GM19463 (cell line): ENCODE results near the gene DACT2.

ENCODE experiments used
- ATAC-seq: cut with Tn5 transposase; IDR thresholded peaks from one replicate; pipeline ENCODE4 v1.9.1; 2021; ENCODE audit warnings: mild to moderate bottlenecking, moderate library complexity; ENCODE audit not compliant: unreplicated experiment

DACT2 gene

GRCh38 chr6:168353041-168353440, 33.5 kb upstream of the DACT2 start:
- ATAC-seq, result no peak

GRCh38 chr6:168352096-168352495, 32.5 kb upstream of the DACT2 start:
- no peak for ATAC-seq

GRCh38 chr6:168349718-168350210, 30.2 kb upstream of the DACT2 start:
- ATAC-seq, result no peak

DNA sequence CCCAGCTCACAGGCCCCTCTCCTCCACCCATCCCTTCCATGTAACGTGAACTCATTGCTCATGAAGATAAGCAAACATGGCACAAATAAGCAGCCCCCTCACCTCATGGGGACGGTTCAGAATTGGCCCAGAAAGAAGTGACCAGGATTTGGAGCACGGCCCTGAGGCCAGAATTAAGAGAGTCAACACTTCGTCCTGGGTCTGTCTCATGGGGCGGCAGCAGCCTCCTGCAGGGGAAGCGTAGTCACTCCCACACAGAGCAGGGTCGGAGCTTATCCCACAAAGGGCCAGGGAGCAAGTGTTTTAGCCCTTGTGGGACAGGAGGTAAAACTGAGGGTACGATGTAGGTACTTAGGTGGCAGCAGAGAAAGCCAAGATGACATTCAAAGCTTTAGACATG, 28.6 kb upstream of the DACT2 start:
- no peak for ATAC-seq

GRCh38 chr6:168347615-168348014, 28.0 kb upstream of the DACT2 start:
- no peak for ATAC-seq

DNA sequence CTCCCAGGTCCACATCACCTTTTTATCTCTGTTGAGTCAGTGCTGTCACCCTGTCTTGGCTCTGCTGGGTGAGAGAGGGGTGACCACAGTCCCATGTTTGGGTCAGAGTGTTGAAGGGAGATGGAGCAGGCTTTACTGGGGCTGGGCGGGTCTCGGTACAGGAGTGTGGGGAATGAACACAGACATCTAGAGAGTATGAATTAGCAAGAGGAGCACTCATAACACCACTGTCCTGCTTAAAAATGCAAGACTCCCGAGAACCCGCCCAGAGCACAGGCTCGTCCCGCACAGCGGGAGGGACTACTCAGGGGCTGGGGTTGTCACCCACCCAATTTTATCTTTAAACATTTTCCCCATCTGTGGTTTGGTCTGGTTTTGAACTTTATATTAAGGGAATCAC, 27.5 kb upstream of the DACT2 start:
- no peak for ATAC-seq

DNA sequence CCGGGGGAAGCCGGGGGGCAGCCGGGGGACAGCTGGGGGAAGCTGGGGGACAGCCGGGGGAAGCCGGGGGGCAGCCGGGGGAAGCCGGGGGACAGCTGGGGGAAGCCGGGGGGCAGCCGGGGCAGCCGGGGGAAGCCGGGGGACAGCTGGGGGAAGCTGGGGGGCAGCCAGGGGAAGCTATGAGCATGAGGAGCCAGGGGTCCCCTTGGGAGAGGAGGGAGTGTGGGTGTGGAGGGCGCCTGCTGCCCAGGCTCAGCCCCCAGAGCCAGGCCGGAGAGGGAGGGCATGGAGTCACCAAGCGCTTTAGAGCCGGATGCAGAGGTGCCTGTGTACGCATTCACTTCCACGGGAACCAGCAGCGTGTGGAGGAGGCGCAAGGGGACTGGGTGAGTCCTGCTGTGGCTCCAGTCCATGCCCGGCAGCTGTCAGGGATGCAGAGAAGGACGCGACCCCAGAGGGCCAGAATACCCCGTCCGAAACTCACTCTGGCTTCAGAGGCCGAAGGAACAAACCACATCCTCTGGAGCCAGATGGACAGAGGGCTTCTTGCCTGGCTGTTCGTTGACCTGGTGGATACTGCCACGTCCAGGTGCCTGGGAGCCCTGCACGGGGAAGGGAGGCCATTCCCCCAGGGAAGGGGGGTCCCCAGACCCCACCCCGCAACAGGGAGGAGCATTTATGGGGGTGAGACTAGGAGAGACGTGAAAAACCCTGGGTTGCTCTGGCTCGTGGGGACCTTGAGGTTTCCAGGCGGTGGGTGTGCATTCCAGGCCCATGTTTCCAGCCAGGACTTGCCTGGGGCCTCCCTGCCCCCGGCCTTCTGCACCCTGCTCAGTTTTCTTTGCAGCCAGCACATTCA, 26.5 kb upstream of the DACT2 start:
- no peak for ATAC-seq

GRCh38 chr6:168345266-168345665, 25.7 kb upstream of the DACT2 start:
- no peak for ATAC-seq

DNA sequence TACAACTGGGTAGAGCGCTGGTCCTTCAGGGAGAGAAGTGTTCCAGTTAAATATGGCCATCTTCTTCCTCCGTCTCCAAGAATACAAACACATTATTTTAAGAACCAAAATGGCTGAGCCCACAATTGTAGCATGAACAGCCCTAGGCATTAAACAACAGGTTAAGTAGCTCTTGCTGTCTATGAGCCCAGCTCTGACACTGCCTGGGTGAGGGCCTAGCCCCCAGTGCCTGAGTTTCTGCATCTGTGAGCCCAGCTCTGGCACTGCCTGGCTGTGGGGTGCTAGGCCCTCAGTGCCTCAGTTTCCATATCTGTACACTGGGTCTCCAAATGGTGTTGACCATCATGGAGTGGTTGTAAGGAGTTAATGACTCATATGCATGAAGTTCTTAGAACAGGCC, 24.8 kb upstream of the DACT2 start:
- no peak for ATAC-seq

GRCh38 chr6:168343239-168344150, 23.9 kb upstream of the DACT2 start:
- ATAC-seq, result no peak

DNA sequence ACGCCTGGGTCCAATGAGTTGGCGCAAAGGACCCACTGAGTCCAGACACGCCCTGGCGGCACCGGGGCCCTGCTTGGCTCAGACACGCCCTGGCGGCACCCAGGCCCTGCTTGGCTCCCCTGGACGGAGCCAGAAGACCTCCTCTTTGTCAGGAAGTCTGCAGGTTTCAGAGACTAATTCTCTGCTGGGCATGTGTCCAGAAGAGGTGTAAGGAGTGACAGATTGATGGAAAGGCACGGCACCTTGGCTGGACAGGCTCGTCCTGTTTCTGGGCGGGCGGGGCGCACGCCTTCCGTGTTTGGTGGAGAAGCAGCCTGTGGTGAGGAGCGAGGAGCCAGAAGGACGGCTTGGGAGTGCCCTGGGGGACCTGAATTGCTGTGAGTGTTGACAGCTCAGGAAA, 23.1 kb upstream of the DACT2 start:
- ATAC-seq, result no peak

DNA sequence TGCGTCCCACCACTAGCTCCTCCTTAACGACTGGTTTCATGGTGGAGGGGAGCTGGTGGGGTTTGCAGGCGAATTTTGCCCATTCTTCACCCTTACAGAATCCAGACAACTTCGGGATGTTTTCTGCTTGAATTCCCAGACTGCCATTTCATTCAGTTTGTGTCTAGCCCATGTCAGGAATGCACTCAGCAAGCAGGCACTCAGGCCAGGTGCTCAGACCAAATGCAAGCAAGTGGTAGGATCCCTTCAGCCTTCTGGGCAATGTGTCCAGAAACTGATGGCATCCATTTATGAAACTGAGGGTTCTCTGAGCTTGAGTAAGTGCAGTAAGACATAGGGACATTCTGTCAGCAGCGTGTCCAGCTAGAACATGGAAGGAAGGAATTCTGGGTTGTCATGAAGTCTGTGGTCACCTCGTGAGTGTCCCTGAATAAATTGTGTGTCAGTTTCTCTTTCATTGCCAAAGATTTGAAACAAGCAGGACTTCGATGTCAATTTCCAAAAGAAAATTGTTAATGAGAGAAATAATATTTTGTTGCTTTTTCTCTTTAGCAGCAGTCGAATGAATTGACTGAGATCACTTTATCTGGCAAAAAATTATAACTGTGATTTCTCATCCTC, 21.8 kb upstream of the DACT2 start:
- no peak for ATAC-seq

DNA sequence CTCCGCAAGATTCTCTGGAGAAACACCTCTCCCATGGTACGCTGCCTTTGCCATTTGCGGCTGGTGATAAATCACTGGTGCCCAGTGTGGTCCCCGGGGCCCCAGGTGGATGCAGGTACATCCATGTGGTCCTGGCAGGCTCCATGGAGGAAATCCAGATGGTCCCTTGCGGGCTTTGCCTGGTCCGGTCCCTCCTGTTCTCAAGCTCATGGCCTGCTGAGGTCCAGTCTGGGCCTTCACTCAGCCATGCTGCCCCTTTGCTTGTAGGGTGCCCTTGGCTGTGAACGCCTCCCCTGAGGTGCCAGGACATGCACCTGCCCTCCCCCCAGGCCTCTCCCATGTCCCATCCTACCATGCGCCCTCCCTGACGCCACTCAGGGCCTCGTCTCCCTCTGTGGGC, 21.2 kb upstream of the DACT2 start:
- ATAC-seq, result no peak

GRCh38 chr6:168338777-168339176, 19.2 kb upstream of the DACT2 start:
- ATAC-seq, result no peak

DNA sequence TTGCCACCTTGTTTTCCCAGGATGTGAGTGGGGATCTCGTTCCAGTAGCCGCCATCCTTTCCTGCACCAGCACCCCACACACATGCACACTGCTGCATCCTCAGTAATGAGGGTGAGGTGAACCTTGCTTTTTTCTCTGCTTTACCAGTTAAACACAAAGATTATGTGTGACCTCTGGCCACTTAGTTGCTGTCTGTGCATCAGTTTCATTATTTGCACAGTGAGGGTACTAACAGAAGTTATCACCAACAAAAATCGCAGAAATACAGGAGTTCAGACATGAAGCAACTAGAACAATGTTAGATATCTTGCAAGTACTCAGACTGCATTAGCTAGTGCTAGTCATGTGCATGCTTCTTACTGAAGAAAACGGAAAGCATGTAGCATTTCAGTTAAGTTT, 17.4 kb upstream of the DACT2 start:
- no peak for ATAC-seq

GRCh38 chr6:168333989-168334388, 14.4 kb upstream of the DACT2 start:
- ATAC-seq, result no peak

DNA sequence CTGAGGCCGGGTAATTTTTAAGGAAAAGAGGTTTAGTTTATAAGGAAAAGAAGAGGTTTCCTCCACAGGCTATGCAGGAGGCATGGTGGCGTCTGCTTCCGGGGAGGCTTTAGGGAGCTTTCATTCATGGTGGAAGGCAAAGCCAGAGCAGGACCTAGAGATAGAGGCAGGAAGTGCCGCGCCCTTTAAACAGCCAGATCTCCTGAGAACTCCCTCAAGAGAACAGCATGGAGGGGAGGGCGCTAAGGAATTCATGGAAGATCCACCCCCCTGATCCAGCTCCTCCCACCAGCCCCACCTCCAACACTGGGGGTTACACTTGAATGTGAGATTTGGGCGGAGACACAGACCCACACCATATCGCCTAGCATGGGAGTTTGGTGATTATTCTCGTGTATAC, 13.9 kb upstream of the DACT2 start:
- ATAC-seq, result no peak

DNA sequence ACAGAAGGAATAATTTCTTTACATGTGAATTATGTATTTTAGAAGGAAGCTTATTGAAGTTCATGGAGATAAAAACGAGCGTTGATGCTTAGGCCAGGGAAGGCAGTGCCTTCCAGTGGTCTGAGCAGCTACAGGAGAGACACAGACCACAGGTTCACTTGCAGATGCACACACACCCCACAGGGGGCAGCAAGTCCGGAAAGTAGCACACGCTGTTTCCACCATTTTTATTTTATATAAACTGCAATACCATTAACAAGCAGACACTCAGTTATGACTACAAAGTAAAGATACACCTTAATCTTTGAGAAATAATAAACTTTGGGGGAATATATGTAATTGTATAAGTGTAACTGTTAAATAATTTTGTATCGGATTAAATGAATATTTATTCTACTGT, 13.5 kb upstream of the DACT2 start:
- ATAC-seq, result no peak

DNA sequence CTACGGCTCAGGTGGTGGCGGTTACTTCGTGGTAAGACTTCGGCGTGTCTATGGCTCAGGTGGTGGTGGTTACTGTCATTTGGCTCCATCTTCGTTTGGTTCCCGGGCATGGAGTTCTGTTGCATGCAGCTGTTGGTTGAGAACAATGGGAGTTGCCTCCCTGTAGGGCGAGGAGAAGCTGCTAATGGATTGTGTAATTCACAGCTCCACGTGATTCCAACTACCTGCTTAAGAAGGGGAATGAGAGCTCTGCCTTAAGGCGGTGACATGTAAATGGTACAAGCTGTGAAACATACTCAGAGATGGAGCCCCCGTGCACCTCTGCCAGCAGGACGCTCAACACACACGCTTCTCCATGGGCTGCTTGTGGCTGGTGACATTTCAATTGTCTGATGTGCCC, 12.4 kb upstream of the DACT2 start:
- ATAC-seq, result no peak

DNA sequence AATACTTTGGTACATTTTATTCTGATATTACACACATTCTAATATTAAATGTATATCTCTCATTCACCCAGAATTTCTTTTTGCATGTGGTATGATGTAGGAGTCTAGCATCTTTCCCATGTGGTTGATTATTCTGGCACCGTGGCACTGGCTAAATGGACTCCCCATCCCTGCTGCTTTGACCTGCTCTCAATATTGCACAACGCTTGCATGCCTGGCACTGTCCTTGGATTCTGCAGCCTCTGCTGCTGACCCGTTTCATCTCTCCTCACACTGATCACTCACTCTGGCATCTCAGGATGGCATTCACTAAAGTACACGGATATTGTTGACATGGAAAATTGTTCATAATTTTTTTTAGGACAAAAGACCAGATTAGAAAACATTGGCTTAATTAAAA, 11.5 kb upstream of the DACT2 start:
- no peak for ATAC-seq

DNA sequence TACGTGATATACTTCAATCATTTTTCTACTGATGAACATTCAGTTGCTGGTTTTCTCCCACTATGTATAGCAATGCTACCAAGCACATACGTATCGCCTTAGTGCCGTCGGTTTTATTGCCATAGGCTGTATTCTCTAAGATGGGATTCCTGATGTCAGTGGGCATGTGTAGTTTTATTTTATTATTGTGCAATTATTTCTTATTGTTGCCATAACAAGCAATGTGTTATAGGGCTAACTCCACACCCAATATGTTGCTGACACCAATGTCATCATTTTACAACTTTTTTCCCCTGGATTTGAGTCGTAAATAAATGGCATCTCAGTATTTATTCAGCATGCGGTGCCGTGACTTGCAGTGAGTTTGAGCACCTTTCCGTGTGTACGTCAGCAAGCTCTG, 10.8 kb upstream of the DACT2 start:
- ATAC-seq, result no peak
